ENCODE results near the gene TP73. TPM values are rescaled to one million over a fixed set of nuclear protein-coding genes. Genes with fewer than 3 reads are reported as not detected.

The TP73 gene
- total RNA-seq, 1 experiment from 2014 or later = 19.2 TPM

GRCh38 chr1:3744646-3745045 lies 92.3 kb downstream of the TP73 start:
- no peaks in the 10 kb centered on the region for H3K9me3 ChIP-seq (ENCODE audit: control insufficient read depth in 1 of 2, insufficient read depth in 1 of 2, low read depth in 1 of 2, low read length in 2 of 2)
- H3K9ac ChIP-seq (ENCODE audit: low read length) = no peak overlapping the region
- no TSS peak for BruUV-seq (replicated peaks)
- H3K4me1 ChIP-seq (ENCODE audit: control insufficient read depth in 1 of 2, insufficient read depth in 2 of 2, low read length in 2 of 2) = no peaks in the 10 kb centered on the region
- no peaks in the 10 kb centered on the region for H3K36me3 ChIP-seq (ENCODE audit: control insufficient read depth in 1 of 2, insufficient read depth in 2 of 2, low read length in 2 of 2)
- CTCF ChIA-PET = interaction anchor here (1.6 kb wide), 1 partner anchor 292 kb away, joined by 4 read pairs; no protein-coding TSS in a partner anchor
- no peaks in the 10 kb centered on the region for H4K20me1 ChIP-seq (ENCODE audit: insufficient read depth)
- no peak for TF ChIP-seq SIN3A (IDR thresholded peaks at IDR 0.05; ENCODE audit: low read depth)
- no peak for TF ChIP-seq YY1 (IDR thresholded peaks at IDR 0.05; ENCODE audit: extremely low read depth, insufficient replicate concordance, low read depth, low read length)
- no peak for TF ChIP-seq SP1 (IDR thresholded peaks at IDR 0.05; ENCODE audit: low read depth)
- no peak for TF ChIP-seq FOSL1 (IDR thresholded peaks at IDR 0.05; ENCODE audit: low read depth)
- TF ChIP-seq ZBTB33 (IDR thresholded peaks at IDR 0.05; ENCODE audit: extremely low read depth, insufficient replicate concordance, low read length) = no peak
- no peak for TF ChIP-seq JUND (IDR thresholded peaks at IDR 0.05)
- no peak for TF ChIP-seq EZH2phosphoT487 (IDR thresholded peaks at IDR 0.05; ENCODE audit: borderline replicate concordance)
- TF ChIP-seq SRF (IDR thresholded peaks at IDR 0.05; ENCODE audit: low read depth) = no peak
- TF ChIP-seq EGR1 (IDR thresholded peaks at IDR 0.05; ENCODE audit: low read depth) = no peak
- no peak for TF ChIP-seq ZFX (IDR thresholded peaks at IDR 0.05)
- no peak for TF ChIP-seq REST (IDR thresholded peaks at IDR 0.05; ENCODE audit: low read depth)
- TF ChIP-seq CEBPB (IDR thresholded peaks at IDR 0.05; ENCODE audit: low read depth) = no peak
- no peak for TF ChIP-seq RAD21 (IDR thresholded peaks at IDR 0.05; ENCODE audit: low read depth)
- TF ChIP-seq POLR2A (IDR thresholded peaks at IDR 0.05; ENCODE audit: borderline replicate concordance, extremely low read depth, insufficient read depth, insufficient read length) = no peak
- no peak for TF ChIP-seq TCF7L2 (IDR thresholded peaks at IDR 0.05; ENCODE audit: borderline replicate concordance, extremely low read depth, insufficient read depth, insufficient read length)
- TF ChIP-seq CBX3 (IDR thresholded peaks at IDR 0.05; ENCODE audit: low read depth) = no peak
- TF ChIP-seq MAX (IDR thresholded peaks at IDR 0.05) = no peak
- TF ChIP-seq POLR2AphosphoS5 (IDR thresholded peaks at IDR 0.05; ENCODE audit: low read depth, low read length) = no peak
- TF ChIP-seq CTCF (IDR thresholded peaks at IDR 0.05 in 2 of 3, conservative IDR thresholded peaks at IDR 0.05 in 1 of 3; ENCODE audit: borderline replicate concordance in 1 of 3, insufficient read depth in 1 of 3, low read depth in 2 of 3, low read length in 2 of 3) = no peak
- no peaks in the 10 kb centered on the region for H3K27me3 ChIP-seq (ENCODE audit: insufficient read depth, low read length)
- H3K4me2 ChIP-seq (ENCODE audit: low read length) = no peak overlapping the region
- no peak overlapping the region for H3K27ac ChIP-seq (ENCODE audit: low read depth, low read length)
- no peaks in the 10 kb centered on the region for H3K79me2 ChIP-seq (ENCODE audit: insufficient read depth, low read length)
- H3K4me3 ChIP-seq (replicated peaks in 1 of 2; ENCODE audit: low read depth in 1 of 2, low read length in 2 of 2) = no peak overlapping the region
- no peak overlapping the region for H2AFZ ChIP-seq (ENCODE audit: low read depth, low read length, poor library complexity, severe bottlenecking)
- no peak for DNase-seq (ENCODE audit: low read depth, low spot score)
- no peak for ATAC-seq
- RAD21 ChIA-PET (ENCODE audit: low non-redundant PET in 1 of 2, low total read pairs in 2 of 2, uncharacterized antibody in 2 of 2, unreplicated experiment in 2 of 2) = no interaction called here
- H3K9me2 ChIP-seq (ENCODE audit: insufficient read depth) = no peaks in the 10 kb centered on the region
- intact Hi-C loops (cut with micrococcal nuclease) = no loop called here
- POLR2A ChIA-PET = no interaction called here
